ENCODE measurements around the gene PACSIN3.

The PACSIN3 gene

DNA sequence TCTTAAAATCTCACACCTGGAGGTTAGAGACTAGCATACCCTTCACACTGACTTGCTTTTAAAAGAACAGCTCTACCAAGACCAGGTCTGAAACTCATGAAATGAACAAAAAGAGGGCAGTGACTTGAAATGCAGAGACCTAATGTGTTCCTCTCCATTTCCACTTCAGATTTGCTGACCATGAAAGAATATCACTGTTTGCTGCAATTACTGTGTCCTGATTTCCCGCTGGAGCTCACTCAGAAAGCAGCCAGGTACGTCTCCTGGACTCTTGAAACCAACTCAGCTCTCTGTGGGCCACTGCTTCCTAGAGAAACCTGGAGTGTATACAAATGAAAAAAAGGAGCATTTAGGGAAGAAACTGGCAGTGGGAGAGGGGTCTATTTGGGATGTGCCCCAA lies 48.8 kb downstream of the PACSIN3 start:
- H3K27me3 ChIP-seq (ENCODE audit: control insufficient read depth, insufficient read depth, low read length) = no peaks in the 10 kb centered on the region
- H3K4me1 ChIP-seq (ENCODE audit: control insufficient read depth, insufficient read depth, low read length) = no peaks in the 10 kb centered on the region
- no peak overlapping the region for H3K9ac ChIP-seq (ENCODE audit: low read depth, low read length)
- H3K9me3 ChIP-seq (ENCODE audit: control insufficient read depth, insufficient read depth, low read length) = no peaks in the 10 kb centered on the region
- no peak overlapping the region for H3K4me3 ChIP-seq (ENCODE audit: low read depth, low read length)
- no peaks in the 10 kb centered on the region for H3K36me3 ChIP-seq (ENCODE audit: control insufficient read depth, insufficient read depth, low read length)
- no peak overlapping the region for H3K27ac ChIP-seq (ENCODE audit: low read depth, low read length)

DNA sequence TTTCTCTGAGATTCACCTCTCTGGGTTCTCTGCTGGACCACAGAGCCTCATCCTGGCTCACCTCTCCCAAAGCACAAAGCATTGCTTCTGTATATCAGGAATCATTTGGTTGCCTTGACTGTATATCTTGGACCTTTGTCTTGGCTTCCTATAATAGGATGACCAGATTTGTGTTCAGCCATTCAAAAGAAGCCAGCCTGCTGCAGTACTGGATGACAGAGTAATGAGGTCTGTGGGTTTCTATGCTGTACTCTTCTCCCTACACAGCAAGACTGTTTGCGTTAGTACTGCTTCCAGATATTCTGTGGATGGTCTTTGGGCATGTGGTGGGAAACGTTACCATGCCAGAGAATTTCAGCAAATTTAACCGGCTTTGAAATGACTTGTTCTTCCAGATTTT lies 49.3 kb downstream of the PACSIN3 start:
- H3K9me3 ChIP-seq (ENCODE audit: control insufficient read depth, insufficient read depth, low read length) = no peaks in the 10 kb centered on the region
- no peak overlapping the region for H3K9ac ChIP-seq (ENCODE audit: low read depth, low read length)
- no peaks in the 10 kb centered on the region for H3K27me3 ChIP-seq (ENCODE audit: control insufficient read depth, insufficient read depth, low read length)
- H3K4me1 ChIP-seq (ENCODE audit: control insufficient read depth, insufficient read depth, low read length) = no peaks in the 10 kb centered on the region
- H3K4me3 ChIP-seq (ENCODE audit: low read depth, low read length) = no peak overlapping the region
- H3K36me3 ChIP-seq (ENCODE audit: control insufficient read depth, insufficient read depth, low read length) = no peaks in the 10 kb centered on the region
- no peak overlapping the region for H3K27ac ChIP-seq (ENCODE audit: low read depth, low read length)

DNA sequence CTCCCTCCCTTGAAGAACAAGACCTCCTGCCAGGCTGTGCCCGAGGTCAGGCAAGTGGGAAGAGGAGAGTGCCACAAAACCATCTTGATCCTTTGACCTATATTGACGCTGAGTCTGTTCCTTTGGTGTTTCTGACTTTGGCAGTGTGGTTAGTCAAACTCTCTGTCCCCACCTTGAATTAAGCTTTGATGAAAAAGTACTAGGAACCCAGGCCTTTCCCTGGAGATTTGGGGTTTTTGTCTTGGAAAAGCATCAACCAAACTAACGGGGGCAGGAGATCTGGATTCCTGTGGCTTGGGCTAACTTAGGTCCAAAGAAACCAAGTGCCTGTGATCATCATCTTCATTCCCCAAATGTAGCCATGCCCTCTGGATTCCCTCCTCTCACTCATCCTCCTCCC lies 49.9 kb downstream of the PACSIN3 start:
- Histone ChIP-seq H3K27me3 (ENCODE audit: control insufficient read depth, insufficient read depth, low read length) (no peaks in the 10 kb centered on the region), H3K4me3 (ENCODE audit: low read depth, low read length) (no peak overlapping the region), H3K4me1 (ENCODE audit: control insufficient read depth, insufficient read depth, low read length) (no peaks in the 10 kb centered on the region), H3K36me3 (ENCODE audit: control insufficient read depth, insufficient read depth, low read length) (no peaks in the 10 kb centered on the region), H3K9me3 (ENCODE audit: control insufficient read depth, insufficient read depth, low read length) (no peaks in the 10 kb centered on the region), H3K9ac (ENCODE audit: low read depth, low read length) (no peak overlapping the region), H3K27ac (ENCODE audit: low read depth, low read length) (no peak overlapping the region)

DNA sequence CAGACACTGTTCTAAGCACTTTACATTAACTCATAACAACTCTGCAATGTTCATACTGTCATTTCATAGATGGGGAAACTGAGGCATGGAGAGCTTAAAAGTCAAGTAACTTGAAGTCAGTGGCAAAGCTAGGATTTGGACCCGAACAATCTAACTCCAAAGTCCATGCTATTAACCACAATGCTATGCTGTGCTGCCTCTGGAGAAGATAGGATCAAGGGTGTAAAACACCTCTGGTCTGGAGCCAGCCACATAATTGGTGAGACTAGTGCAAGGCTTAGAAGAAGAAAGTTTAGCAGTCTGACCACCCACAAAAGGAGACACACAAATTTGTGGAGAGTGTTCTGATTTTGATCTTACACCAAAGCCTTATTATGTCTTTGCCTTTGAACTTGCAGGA lies 53.3 kb downstream of the PACSIN3 start:
- H3K27me3 ChIP-seq (ENCODE audit: control insufficient read depth, insufficient read depth, low read length) = no peaks in the 10 kb centered on the region

DNA sequence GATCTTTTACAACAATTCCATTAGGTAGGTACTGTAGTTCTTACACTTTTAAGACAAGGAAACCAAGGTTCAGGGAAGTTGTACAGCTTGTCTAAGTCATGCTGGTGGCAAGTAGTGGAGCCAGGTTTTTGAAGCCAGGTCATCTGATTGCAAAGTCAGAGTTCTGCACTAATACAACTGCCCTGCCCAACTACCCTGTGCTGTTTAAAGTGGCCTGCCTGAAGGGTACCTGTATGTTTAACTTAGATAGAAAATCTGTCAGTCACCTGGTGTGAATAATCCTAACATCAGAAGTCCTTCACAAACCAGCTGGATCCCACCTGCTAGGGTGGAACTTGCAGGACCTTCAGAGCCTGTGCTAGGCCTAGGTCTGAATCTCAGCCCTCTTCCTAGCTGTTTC lies 53.7 kb downstream of the PACSIN3 start:
- H3K4me1 ChIP-seq (ENCODE audit: control insufficient read depth, insufficient read depth, low read length) = peaks cover 9% of the 10 kb centered on the region
- no peak overlapping the region for H3K27ac ChIP-seq (ENCODE audit: low read depth, low read length)
- no peak overlapping the region for H3K4me3 ChIP-seq (ENCODE audit: low read depth, low read length)

More for the DNA sequence above, 53.3 kb downstream of the PACSIN3 start:
- Histone ChIP-seq H3K4me1 (ENCODE audit: control insufficient read depth, insufficient read depth, low read length) (peaks cover 9% of the 10 kb centered on the region), H3K4me3 (ENCODE audit: low read depth, low read length) (no peak overlapping the region), H3K9me3 (ENCODE audit: control insufficient read depth, insufficient read depth, low read length) (no peaks in the 10 kb centered on the region), H3K9ac (ENCODE audit: low read depth, low read length) (no peak overlapping the region), H3K27ac (ENCODE audit: low read depth, low read length) (no peak overlapping the region), H3K36me3 (ENCODE audit: control insufficient read depth, insufficient read depth, low read length) (no peaks in the 10 kb centered on the region)

DNA sequence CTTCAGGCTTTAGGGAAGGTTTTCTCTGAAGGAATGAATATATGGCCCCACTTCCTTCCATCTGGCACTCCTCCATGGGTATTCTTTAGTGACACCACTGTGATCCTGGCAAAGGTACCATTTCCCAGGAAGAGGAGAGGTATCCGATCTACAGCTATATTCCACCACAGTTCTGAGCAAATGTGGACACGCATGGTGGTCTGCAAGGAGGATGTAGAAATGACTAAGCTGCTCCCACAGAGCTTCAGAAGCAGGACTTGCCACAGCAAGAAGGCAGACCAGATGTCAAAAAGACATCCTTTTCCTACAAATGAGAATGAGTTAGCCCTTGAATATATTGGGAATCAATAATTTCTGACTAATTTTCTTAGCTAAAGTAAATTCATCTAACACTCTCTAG lies 55.1 kb downstream of the PACSIN3 start:
- Histone ChIP-seq H3K4me1 (ENCODE audit: control insufficient read depth, insufficient read depth, low read length) (peaks cover 9% of the 10 kb centered on the region), H3K27ac (ENCODE audit: low read depth, low read length) (no peak overlapping the region)

More for the DNA sequence above, 53.7 kb downstream of the PACSIN3 start:
- H3K36me3 ChIP-seq (ENCODE audit: control insufficient read depth, insufficient read depth, low read length) = no peaks in the 10 kb centered on the region
- no peak overlapping the region for H3K9ac ChIP-seq (ENCODE audit: low read depth, low read length)
- no peaks in the 10 kb centered on the region for H3K9me3 ChIP-seq (ENCODE audit: control insufficient read depth, insufficient read depth, low read length)
- no peaks in the 10 kb centered on the region for H3K27me3 ChIP-seq (ENCODE audit: control insufficient read depth, insufficient read depth, low read length)

DNA sequence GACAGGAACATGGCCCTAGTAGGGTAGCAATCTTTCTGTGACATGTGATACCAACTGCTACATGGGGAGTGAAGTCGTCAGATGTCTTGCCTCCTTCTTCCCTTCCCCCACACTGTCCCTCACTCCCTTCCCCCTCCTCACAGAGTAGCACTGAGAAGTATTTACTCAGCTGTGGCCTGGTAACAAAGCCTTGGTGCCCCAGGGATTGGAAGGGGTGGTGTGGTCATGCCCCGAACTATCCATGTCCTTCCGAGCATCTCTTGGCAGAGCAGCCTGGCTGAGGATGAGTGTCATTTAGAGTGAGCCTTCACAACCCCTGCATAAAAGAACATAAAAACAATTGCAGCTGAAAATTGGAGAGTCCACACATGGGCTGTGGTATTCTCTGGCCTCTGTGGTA lies 55.7 kb downstream of the PACSIN3 start:
- Histone ChIP-seq H3K4me1 (ENCODE audit: control insufficient read depth, insufficient read depth, low read length) (peaks cover 9% of the 10 kb centered on the region), H3K36me3 (ENCODE audit: control insufficient read depth, insufficient read depth, low read length) (no peaks in the 10 kb centered on the region), H3K27me3 (ENCODE audit: control insufficient read depth, insufficient read depth, low read length) (no peaks in the 10 kb centered on the region), H3K27ac (ENCODE audit: low read depth, low read length) (no peak overlapping the region), H3K9me3 (ENCODE audit: control insufficient read depth, insufficient read depth, low read length) (no peaks in the 10 kb centered on the region), H3K9ac (ENCODE audit: low read depth, low read length) (no peak overlapping the region), H3K4me3 (ENCODE audit: low read depth, low read length) (no peak overlapping the region)

More for the DNA sequence above, 55.1 kb downstream of the PACSIN3 start:
- Histone ChIP-seq H3K9ac (ENCODE audit: low read depth, low read length) (no peak overlapping the region), H3K36me3 (ENCODE audit: control insufficient read depth, insufficient read depth, low read length) (no peaks in the 10 kb centered on the region), H3K9me3 (ENCODE audit: control insufficient read depth, insufficient read depth, low read length) (no peaks in the 10 kb centered on the region), H3K27me3 (ENCODE audit: control insufficient read depth, insufficient read depth, low read length) (no peaks in the 10 kb centered on the region), H3K4me3 (ENCODE audit: low read depth, low read length) (no peak overlapping the region)
